GM18519 (cell line): ENCODE results near the gene ACTRT2.

Source experiments
- ATAC-seq: cut with Tn5 transposase; IDR thresholded peaks from one replicate; pipeline ENCODE4 v1.9.1; 2021; ENCODE audit warnings: mild to moderate bottlenecking, moderate library complexity; ENCODE audit not compliant: unreplicated experiment, low FRiP score

Gene ACTRT2

GRCh38 chr1:3064901-3065300 is 43.6 kb downstream of the ACTRT2 start:
- no peak for ATAC-seq

GRCh38 chr1:3065396-3065795 is 44.1 kb downstream of the ACTRT2 start:
- no peak for ATAC-seq

DNA sequence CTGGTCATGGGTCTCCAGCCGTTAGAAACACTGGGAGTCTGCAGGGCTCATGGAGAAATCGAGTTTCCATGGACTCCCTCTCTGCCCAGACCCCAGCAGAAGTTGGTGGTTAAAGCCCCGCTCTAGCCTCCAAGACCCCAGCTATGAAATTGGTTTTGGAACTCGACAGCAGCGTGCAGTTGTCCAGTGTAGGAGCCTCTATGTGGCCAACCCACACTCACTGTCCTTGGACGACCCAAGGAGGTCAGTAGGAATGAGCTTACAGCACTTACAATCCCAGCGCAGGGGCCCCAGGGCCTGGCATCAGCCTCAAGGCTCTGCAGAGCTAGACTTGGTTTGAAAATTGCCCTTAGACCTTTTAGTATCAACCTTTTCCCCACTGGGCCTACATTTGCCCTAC is 44.5 kb downstream of the ACTRT2 start:
- ATAC-seq = no peak

DNA sequence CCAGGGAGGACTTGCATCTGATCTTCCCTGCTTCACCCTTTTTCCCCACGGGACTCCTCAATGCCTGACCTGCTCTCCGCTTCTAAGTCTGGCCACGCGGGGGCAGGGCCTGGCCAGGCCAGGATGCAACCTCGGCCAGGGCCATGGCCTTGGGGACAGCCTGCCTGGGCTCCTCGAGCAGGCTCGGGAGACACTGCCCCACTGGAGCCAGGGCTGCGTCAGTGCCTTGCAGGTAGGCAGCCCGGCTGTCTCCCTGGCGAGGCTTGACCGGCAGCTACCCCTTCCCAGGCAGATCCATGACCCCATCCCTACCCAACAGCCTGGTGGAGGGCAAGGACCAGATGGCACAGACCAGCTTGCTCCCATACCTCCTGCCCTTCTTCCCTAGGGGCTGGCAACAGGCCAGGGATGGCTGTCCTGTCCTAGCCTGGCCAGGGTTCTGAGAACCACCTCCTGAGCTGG is 45.0 kb downstream of the ACTRT2 start:
- ATAC-seq = no peak

DNA sequence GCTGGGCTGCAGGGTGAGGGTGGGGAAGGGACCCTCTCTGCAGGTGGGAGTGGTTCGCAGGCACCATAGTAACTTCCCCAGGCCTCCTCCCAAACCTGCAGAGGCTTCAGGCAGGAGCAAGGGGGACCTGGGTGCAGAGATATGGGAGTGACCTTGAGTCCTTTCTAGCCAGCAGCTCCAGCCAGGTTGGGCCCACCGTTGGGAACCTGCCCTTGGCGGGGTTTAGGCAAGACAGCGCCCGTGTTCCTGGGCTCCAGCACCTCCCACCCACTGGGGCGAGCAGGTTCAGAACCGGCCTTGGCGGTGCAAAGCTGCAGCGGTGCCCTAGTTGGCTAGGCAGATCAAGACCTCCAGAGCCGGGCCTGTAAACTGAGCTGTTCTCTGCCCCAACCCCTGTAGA is 45.6 kb downstream of the ACTRT2 start:
- ATAC-seq = no peak

- ATAC-seq = no peak
Measured at GRCh38 chr1:3067301-3067670, 46.0 kb downstream of the ACTRT2 start.

DNA sequence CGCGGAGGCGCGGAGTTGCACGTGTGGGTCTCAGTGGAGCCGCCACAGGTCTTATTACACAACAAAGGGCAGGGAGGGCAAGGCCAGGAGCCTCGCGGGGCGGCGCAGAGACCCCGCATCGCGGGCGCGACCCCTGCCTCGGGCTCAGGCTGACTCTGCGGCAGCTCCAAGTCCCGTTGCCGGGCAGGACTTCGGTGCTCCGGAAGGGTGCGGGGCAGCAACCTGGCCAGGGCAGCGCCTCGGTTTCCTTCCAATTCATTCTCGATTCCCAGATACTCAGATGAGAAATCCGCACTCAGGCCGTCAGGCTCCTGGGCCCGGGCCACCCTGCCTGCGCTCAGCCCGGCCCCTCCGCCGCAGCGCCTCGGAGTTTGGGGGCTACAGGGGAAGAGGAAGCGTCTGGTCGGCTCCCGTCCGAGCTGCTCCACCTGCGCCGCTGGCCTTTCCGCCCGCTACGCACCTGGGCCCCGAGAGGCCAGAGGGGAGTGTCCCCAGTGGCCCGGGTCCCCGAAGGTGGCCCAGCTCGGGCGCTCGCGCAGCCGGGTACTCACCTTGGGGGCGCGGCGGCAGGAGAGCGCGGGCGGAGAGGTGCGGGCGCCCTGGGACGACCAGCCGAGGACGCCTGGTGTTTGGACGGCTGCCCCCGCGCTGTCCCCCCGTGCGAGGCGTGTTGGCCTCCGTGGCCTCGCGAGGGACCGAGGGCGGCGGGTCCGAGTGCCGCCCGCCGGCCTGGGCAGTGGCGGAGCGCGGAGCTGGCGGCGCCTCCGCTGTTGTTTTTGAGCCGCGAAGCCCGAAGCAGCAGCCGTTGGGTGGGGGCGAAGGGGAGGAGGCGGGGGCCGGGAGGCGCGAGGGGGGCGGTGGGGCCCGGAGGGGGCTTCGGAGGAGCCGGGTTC is 46.6 kb downstream of the ACTRT2 start:
- no peak for ATAC-seq

- no peak for ATAC-seq
Measured at GRCh38 chr1:3068564-3069431, 47.5 kb downstream of the ACTRT2 start, which contains the start of gene PRDM16. TSS of gene PRDM16 (plus strand) at chr1:3069203. CDS start at chr1:3069260, 57 bp downstream.

DNA sequence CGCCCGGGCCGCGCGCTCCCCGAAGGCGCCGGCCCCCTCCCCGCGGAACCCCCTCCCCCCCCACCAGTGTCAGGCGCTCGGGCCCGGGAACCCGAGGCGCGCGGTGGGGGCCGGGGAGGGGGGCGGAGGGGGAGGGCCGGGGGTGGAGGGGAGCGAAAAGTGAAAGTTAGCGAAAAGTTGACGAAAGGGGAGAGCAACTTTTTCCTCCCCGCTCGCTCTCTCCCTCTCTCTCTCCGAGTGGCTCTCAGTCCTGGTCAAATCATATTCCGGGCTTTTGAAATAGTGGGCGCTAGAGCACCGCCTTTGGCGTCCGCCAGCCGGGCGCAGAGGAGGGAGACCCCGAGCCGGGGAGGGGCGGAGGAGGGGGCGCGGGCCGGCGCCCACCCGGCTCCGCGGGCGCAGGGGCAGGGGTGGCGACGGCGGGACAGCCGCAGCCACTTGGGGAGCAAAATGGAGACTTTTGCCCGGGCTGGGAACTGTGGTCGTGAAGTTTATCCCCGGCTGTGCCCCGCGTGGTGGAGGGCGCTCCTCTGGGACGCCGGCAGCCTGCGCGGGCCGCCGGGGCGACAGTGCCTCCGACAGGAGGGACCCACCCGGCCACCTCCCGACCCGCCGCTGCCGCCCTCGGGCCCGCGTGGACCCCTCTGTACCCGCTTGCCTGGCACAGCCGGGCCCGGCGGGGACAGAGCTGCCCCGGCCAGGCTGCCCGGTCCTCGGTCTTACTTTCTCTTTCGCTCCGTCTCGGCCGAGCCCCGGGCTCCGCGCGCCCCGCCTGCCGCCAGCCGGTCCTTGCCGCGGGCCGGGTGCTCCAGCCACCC is 48.4 kb downstream of the ACTRT2 start:
- ATAC-seq = no peak

DNA sequence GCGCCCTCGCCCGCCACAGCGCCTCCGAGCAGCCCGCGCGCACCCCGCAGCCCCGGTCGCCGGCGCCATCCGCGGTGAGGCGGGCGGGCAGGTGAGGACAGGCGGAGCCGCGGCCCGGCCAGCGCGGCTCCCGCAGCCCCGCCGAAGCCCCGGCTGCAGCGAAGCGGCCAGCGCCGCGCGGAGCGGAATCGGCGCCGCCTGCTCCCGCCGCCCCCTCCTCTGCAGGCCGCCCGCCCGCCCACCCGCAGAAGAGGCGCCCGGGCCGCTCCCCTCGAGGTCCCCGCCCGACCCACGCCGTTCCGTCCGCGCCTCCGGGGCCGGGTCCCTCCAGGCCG is 49.0 kb downstream of the ACTRT2 start:
- no peak for ATAC-seq

DNA sequence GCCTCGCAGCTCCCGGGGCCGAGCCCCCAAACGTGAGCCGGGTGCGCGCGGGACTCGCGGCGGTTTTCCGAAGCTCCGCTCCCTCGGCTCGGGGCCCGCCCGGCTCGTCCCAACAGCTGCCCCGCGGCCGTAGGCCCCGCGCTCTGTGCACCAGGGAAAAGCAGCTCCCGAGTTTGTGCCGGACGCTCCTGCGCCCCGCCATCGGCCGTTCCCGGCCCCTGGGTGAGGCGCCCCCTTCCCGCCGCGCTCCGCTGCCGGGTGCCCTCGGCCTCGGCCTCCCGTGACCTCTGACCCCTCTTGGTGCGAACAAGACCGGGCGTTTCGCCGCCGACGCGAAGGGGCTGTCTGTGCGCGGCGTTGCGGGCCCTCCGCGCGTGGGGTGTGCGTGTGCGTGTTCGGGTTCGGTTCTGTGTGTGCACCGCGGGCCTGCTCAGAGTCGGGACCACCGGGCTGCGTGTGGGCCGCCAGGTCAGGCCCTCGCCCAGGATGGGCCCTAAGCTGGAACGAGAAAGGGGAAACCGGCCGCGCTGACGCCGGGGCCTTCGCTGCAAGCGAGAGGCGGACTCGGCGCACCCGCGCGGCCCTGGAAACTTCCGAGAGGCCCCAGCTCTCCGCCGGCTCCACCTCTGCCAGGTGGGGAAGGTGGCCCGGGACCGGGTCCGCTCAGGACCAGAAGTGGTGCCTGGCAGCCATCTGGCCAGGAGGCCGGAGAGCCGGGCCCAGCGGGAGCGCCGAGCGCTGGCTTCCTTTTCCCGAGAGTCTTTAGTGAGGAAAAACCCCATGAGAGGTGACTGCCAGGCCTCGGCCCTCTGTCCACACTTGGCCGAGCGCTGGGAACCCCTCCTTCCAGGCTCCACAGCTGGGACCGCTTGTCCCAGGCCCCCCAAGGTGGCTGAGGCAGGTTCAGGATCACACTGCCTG is 49.6 kb downstream of the ACTRT2 start:
- no peak for ATAC-seq

- ATAC-seq = no peak
Measured at GRCh38 chr1:3071565-3072390, 50.5 kb downstream of the ACTRT2 start.
